ENCODE measurements around the gene PTPRA. TPM values are rescaled to one million over a fixed set of nuclear protein-coding genes. Genes with fewer than 3 reads are reported as not detected.

The PTPRA gene
- total and polyA plus RNA-seq, 2 of the 8 experiments (the other 6 are each of a cell fraction or from before 2014, with no cell fraction given), result 47.7 to 51.3 TPM

DNA sequence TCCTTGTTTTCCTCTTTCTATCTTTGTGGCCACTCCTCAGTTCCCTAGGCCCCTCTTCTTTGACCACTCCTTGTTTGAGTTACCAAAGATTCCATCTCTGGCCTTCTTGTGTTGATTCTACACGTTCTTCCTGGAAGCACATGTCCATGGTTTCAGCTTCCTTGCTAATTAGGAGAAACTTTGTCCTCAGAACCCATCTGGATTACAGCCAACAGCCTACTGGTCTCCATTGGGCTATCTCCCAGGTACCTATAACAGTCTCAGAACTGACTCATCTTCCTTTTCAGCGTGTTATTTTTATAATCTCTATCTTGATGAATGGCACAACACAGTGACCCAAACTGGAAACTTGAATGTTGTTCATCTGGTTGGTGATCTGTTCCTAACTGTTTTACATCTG, 17.5 kb downstream of the PTPRA start:
- Histone ChIP-seq H3K4ac (replicated peaks; ENCODE audit: insufficient read length, low read depth, low read length) (no peak overlapping the region), H3K9ac (replicated peaks in 1 of 4; ENCODE audit: extremely low read depth in 1 of 4, low read depth in 3 of 4, low read length in 3 of 4) (no peak overlapping the region), H4K5ac (ENCODE audit: insufficient read length, low read depth, low read length) (no peak overlapping the region), H3K18ac (ENCODE audit: extremely low read depth, low read length) (no peak overlapping the region), H4K91ac (replicated peaks; ENCODE audit: insufficient read length, low read length) (no peak overlapping the region), H2BK5ac (ENCODE audit: low read depth, low read length) (no peak overlapping the region), H2AK5ac (ENCODE audit: low read depth, low read length) (no peak overlapping the region), H2BK20ac (ENCODE audit: low read length) (no peak overlapping the region), H3K79me2 (ENCODE audit: control insufficient read depth in 1 of 2, insufficient read depth in 2 of 2, low read length in 2 of 2) (peaks cover 5 to 85% of the 10 kb centered on the region in 2 experiments), H3K14ac (ENCODE audit: insufficient read length) (no peak overlapping the region), H3K23ac (ENCODE audit: insufficient read length) (no peak overlapping the region), H3K23me2 (ENCODE audit: low read depth, low read length) (peaks cover 2% of the 10 kb centered on the region; the same call in 1 of the 2 replicates), H3K4me1 (replicated peaks in 1 of 4; ENCODE audit: control insufficient read depth in 3 of 4, insufficient read depth in 4 of 4, low read length in 3 of 4) (no peaks in the 10 kb centered on the region), H3K27ac (ENCODE audit: low read depth, low read length) (no peak overlapping the region), H2BK120ac (replicated peaks; ENCODE audit: low read depth, low read length) (no peak overlapping the region), H3K27me3 (replicated peaks in 1 of 4; ENCODE audit: control insufficient read depth in 3 of 4, extremely low read depth in 1 of 4, insufficient read depth in 3 of 4, low read length in 3 of 4) (no peaks in the 10 kb centered on the region), H3K36me3 (ENCODE audit: control insufficient read depth in 2 of 4, insufficient read depth in 4 of 4, low read length in 3 of 4) (no peaks in the 10 kb centered on the region), H3K9me3 (ENCODE audit: insufficient read depth in 2 of 2, low read depth in 1 of 2, low read length in 1 of 2) (no peaks in the 10 kb centered on the region), H3K56ac (replicated peaks; ENCODE audit: insufficient read length, low read depth, low read length) (no peak overlapping the region), H4K20me1 (replicated peaks in 1 of 2; ENCODE audit: control insufficient read depth in 1 of 2, insufficient read depth in 2 of 2, low read length in 2 of 2) (peaks cover 3 to 5% of the 10 kb centered on the region in 2 experiments), H3K4me3 (ENCODE audit: extremely low read depth in 1 of 4, insufficient read depth in 2 of 4, low read depth in 3 of 4, low read length in 4 of 4) (no peak overlapping the region), H3K4me2 (ENCODE audit: insufficient read depth in 1 of 2, low read depth in 2 of 2, low read length in 2 of 2) (no peak overlapping the region), H4K8ac (ENCODE audit: extremely low read depth, insufficient read depth, low read length) (no peak overlapping the region), H2BK15ac (ENCODE audit: low read length) (no peak overlapping the region), H2AFZ (ENCODE audit: low read length) (no peak overlapping the region), H3K79me1 (ENCODE audit: low read depth, low read length) (peaks cover 10% of the 10 kb centered on the region), H2BK12ac (ENCODE audit: low read depth, low read length) (no peak overlapping the region)
- CTCF ChIA-PET (ENCODE audit: partially characterized antibody), result interaction anchor here (1.0 kb wide), 1 partner anchor 25 kb away, joined by 3 read pairs; no protein-coding TSS in a partner anchor
- WGBS, 2 experiments (ENCODE audit: extremely low coverage in 1 of 2, insufficient coverage in 1 of 2, insufficient read length in 1 of 2, insufficient replicate concordance in 2 of 2, low coverage in 1 of 2, low lambda C conversion rate in 2 of 2, missing lambda C conversion rate in 1 of 2), result 80% methylated on average over 2 of the region's 2 CpGs; no CpG with 5 or more reads in 1 of the 2 experiments
- POLR2A ChIA-PET (ENCODE audit: partially characterized antibody), result no interaction called here
- TF ChIP-seq, protein P1, sequence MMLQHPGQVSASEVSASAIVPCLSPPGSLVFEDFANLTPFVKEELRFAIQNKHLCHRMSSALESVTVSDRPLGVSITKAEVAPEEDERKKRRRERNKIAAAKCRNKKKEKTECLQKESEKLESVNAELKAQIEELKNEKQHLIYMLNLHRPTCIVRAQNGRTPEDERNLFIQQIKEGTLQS (IDR thresholded peaks at IDR 0.05; ENCODE audit: insufficient read depth, low read depth, low read length), result no peak
- TF ChIP-seq TBP (IDR thresholded peaks at IDR 0.05; ENCODE audit: low read depth, low read length), result no peak
- no peak for TF ChIP-seq EP300 (IDR thresholded peaks at IDR 0.05; ENCODE audit: borderline replicate concordance in 1 of 2, low read depth in 2 of 2, low read length in 2 of 2)
- no peak for TF ChIP-seq HDAC6 (IDR thresholded peaks at IDR 0.05; ENCODE audit: low read depth, low read length)
- TF ChIP-seq TCF12 (IDR thresholded peaks at IDR 0.05; ENCODE audit: low read depth, low read length), result no peak
- TF ChIP-seq SP4 (IDR thresholded peaks at IDR 0.05; ENCODE audit: low read length), result no peak
- TF ChIP-seq GABPA (IDR thresholded peaks at IDR 0.05; ENCODE audit: borderline replicate concordance, insufficient read depth, low read length), result no peak
- no peak for TF ChIP-seq RBBP5 (IDR thresholded peaks at IDR 0.05; ENCODE audit: borderline replicate concordance, low read depth, low read length)
- no peak for TF ChIP-seq TAF7 (optimal IDR thresholded peaks at IDR 0.05; ENCODE audit: borderline replicate concordance, low read depth, low read length)
- TF ChIP-seq, protein P2, sequence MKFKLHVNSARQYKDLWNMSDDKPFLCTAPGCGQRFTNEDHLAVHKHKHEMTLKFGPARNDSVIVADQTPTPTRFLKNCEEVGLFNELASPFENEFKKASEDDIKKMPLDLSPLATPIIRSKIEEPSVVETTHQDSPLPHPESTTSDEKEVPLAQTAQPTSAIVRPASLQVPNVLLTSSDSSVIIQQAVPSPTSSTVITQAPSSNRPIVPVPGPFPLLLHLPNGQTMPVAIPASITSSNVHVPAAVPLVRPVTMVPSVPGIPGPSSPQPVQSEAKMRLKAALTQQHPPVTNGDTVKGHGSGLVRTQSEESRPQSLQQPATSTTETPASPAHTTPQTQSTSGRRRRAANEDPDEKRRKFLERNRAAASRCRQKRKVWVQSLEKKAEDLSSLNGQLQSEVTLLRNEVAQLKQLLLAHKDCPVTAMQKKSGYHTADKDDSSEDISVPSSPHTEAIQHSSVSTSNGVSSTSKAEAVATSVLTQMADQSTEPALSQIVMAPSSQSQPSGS (IDR thresholded peaks at IDR 0.05; ENCODE audit: low read length), result no peak
- no peak for TF ChIP-seq CBX5 (IDR thresholded peaks at IDR 0.05; ENCODE audit: low read depth, low read length)
- FAIRE-seq (no peak), DNase-seq (ENCODE audit: low read depth in 1 of 2, low spot score in 2 of 2) (no peak)
